ENCODE measurements around the gene CDON. TPM values are rescaled to one million over a fixed set of nuclear protein-coding genes. Genes with fewer than 3 reads are reported as not detected.

CDON gene
- polyA plus RNA-seq, 3 donors = 0.01 TPM; not detected in 2

GRCh38 chr11:126054408-126054807, 8.3 kb downstream of the CDON start:
- no CpG with 5 or more reads among the region's 5 CpGs for WGBS (ENCODE audit: insufficient coverage)
- H3K36me3 Mint-ChIP-seq = no peaks in the 10 kb centered on the region
- TF ChIP-seq CTCF (IDR thresholded peaks at IDR 0.05) = no peak
- DNase-seq = no peak
- no peaks in the 10 kb centered on the region for H3K9me3 ChIP-seq (replicated peaks in 1 of 2; ENCODE audit: control insufficient read depth in 1 of 2, insufficient read depth in 1 of 2, low read length in 2 of 2)
- H3K27me3 Mint-ChIP-seq (ENCODE audit: low read depth in 3 of 3) = peaks cover 24 to 38% (median 37%) of the 10 kb centered on the region in 3 donors
- no peaks in the 10 kb centered on the region for H3K36me3 ChIP-seq (replicated peaks in 1 of 2; ENCODE audit: control insufficient read depth in 1 of 2, insufficient read depth in 2 of 2, low read length in 2 of 2)
- H3K9me3 Mint-ChIP-seq = no peaks in the 10 kb centered on the region
- H3K4me2 ChIP-seq (replicated peaks; ENCODE audit: extremely low read depth, low read length, poor library complexity, severe bottlenecking) = no peak overlapping the region
- H3K9ac ChIP-seq (ENCODE audit: insufficient read depth, low read length, poor library complexity, severe bottlenecking) = no peak overlapping the region
- no peaks in the 10 kb centered on the region for H4K20me1 ChIP-seq (ENCODE audit: insufficient read depth, low read length)
- no peak overlapping the region for H2AFZ ChIP-seq (ENCODE audit: insufficient read depth, low read depth, low read length, poor library complexity, severe bottlenecking)
- no peak overlapping the region for H3K27ac Mint-ChIP-seq
- no peaks in the 10 kb centered on the region for H3K4me1 Mint-ChIP-seq
- H3K4me3 ChIP-seq (replicated peaks in 1 of 3; ENCODE audit: low read depth in 2 of 3, low read length in 3 of 3) = no peak overlapping the region
- intact Hi-C loops (cut with micrococcal nuclease) = no loop called here
- no peak overlapping the region for H3K4me3 Mint-ChIP-seq
- H3K27me3 ChIP-seq (ENCODE audit: control insufficient read depth in 2 of 2, insufficient read depth in 2 of 2, low read length in 2 of 2) = peaks cover 23 to 29% of the 10 kb centered on the region in 2 donors
- no peaks in the 10 kb centered on the region for H3K79me2 ChIP-seq (ENCODE audit: insufficient read depth, low read length)
- no peak overlapping the region for H3K27ac ChIP-seq (ENCODE audit: low read depth in 1 of 2, low read length in 2 of 2)
- no peaks in the 10 kb centered on the region for H3K4me1 ChIP-seq (ENCODE audit: control insufficient read depth in 1 of 2, insufficient read depth in 2 of 2, low read length in 2 of 2)

GRCh38 chr11:126053415-126054286, 9.0 kb downstream of the CDON start:
- H2AFZ ChIP-seq (ENCODE audit: insufficient read depth, low read depth, low read length, poor library complexity, severe bottlenecking) = no peak overlapping the region
- no peak for TF ChIP-seq CTCF (IDR thresholded peaks at IDR 0.05)
- H3K4me3 Mint-ChIP-seq = peak overlapping the region in 1 of 2 donors; percentile 17
- peaks cover 18 to 32% (median 30%) of the 10 kb centered on the region in 3 donors for H3K27me3 Mint-ChIP-seq (ENCODE audit: low read depth in 3 of 3)
- H3K36me3 ChIP-seq (replicated peaks in 1 of 2; ENCODE audit: control insufficient read depth in 1 of 2, insufficient read depth in 2 of 2, low read length in 2 of 2) = no peaks in the 10 kb centered on the region
- no peaks in the 10 kb centered on the region for H3K9me3 ChIP-seq (replicated peaks in 1 of 2; ENCODE audit: control insufficient read depth in 1 of 2, insufficient read depth in 1 of 2, low read length in 2 of 2)
- no peaks in the 10 kb centered on the region for H3K9me3 Mint-ChIP-seq
- H3K36me3 Mint-ChIP-seq = no peaks in the 10 kb centered on the region
- H3K4me1 ChIP-seq (ENCODE audit: control insufficient read depth in 1 of 2, insufficient read depth in 2 of 2, low read length in 2 of 2) = no peaks in the 10 kb centered on the region
- peaks cover 22 to 24% of the 10 kb centered on the region in 2 donors for H3K27me3 ChIP-seq (ENCODE audit: control insufficient read depth in 2 of 2, insufficient read depth in 2 of 2, low read length in 2 of 2)
- H3K4me1 Mint-ChIP-seq = no peaks in the 10 kb centered on the region
- no peak overlapping the region for H3K27ac ChIP-seq (ENCODE audit: low read depth in 1 of 2, low read length in 2 of 2)
- H4K20me1 ChIP-seq (ENCODE audit: insufficient read depth, low read length) = no peaks in the 10 kb centered on the region
- no peak overlapping the region for H3K9ac ChIP-seq (ENCODE audit: insufficient read depth, low read length, poor library complexity, severe bottlenecking)
- H3K4me3 ChIP-seq (replicated peaks in 1 of 3; ENCODE audit: low read depth in 2 of 3, low read length in 3 of 3) = no peak overlapping the region
- no CpG with 5 or more reads among the region's 7 CpGs for WGBS (ENCODE audit: insufficient coverage)
- H3K79me2 ChIP-seq (ENCODE audit: insufficient read depth, low read length) = no peaks in the 10 kb centered on the region
- H3K27ac Mint-ChIP-seq = no peak overlapping the region
- no peak overlapping the region for H3K4me2 ChIP-seq (replicated peaks; ENCODE audit: extremely low read depth, low read length, poor library complexity, severe bottlenecking)
- intact Hi-C loops (cut with micrococcal nuclease) = no loop called here
- no peak for DNase-seq

Measured in CD14-positive monocyte (primary cell).